PFSK-1 (cell line): ENCODE results near the gene MYCBPAP.

ENCODE experiments used
- FOXP2 ChIP-seq: optimal IDR thresholded peaks from 2 replicates; pipeline ENCODE3; 2011; ENCODE audit warnings: borderline replicate concordance, control low read depth, inconsistent platforms; ENCODE audit not compliant: insufficient read depth; ENCODE audit errors: extremely low read length, extremely low read depth
- POLR2AphosphoS5 ChIP-seq: IDR thresholded peaks from 2 replicates; pipeline ENCODE4 v1.6.1; 2012; ENCODE audit warnings: low read depth, mild to moderate bottlenecking, control low read depth, low read length, moderate library complexity
- REST ChIP-seq, 2 experiments: IDR thresholded peaks; 2 replicates each; pipeline versions ENCODE4 v1.6.1 to v1.8.0; 2011 to 2012; ENCODE audit warnings: low read depth in 2 of 2, low read length in 2 of 2, control low read depth in 1 of 2, inconsistent platforms in 1 of 2, mild to moderate bottlenecking in 1 of 2, moderate library complexity in 1 of 2; ENCODE audit not compliant: insufficient read depth in 1 of 2
- SIN3A ChIP-seq: IDR thresholded peaks from 2 replicates; pipeline ENCODE4 v1.6.1; 2012; ENCODE audit warnings: mild to moderate bottlenecking, low read length, moderate library complexity, borderline replicate concordance; ENCODE audit not compliant: insufficient read depth
- TAF1 ChIP-seq: IDR thresholded peaks from 2 replicates; pipeline ENCODE4 v1.6.1; 2012; ENCODE audit warnings: low read length, control low read depth, borderline replicate concordance; ENCODE audit not compliant: insufficient read depth

Gene MYCBPAP

GRCh38 chr17:50556803-50557202 is 48.6 kb downstream of the MYCBPAP start:
- TF ChIP-seq TAF1, result no peak
- no peak for TF ChIP-seq REST (IDR thresholded peaks at IDR 0.05; ENCODE audit: insufficient read depth in 1 of 2, low read depth in 2 of 2, low read length in 2 of 2)
- TF ChIP-seq SIN3A, result no peak
- TF ChIP-seq FOXP2, result peak; percentile 52

- TF ChIP-seq REST (IDR thresholded peaks at IDR 0.05; ENCODE audit: insufficient read depth in 1 of 2, low read depth in 2 of 2, low read length in 2 of 2), result no peak
- no peak for TF ChIP-seq SIN3A
- no peak for TF ChIP-seq FOXP2
- no peak for TF ChIP-seq POLR2AphosphoS5
- no peak for TF ChIP-seq TAF1
Measured at GRCh38 chr17:50557630-50558029, 49.4 kb downstream of the MYCBPAP start.

- TF ChIP-seq FOXP2, result no peak
- no peak for TF ChIP-seq TAF1
- TF ChIP-seq POLR2AphosphoS5, result no peak
- TF ChIP-seq SIN3A, result no peak
- TF ChIP-seq REST (IDR thresholded peaks at IDR 0.05; ENCODE audit: insufficient read depth in 1 of 2, low read depth in 2 of 2, low read length in 2 of 2), result no peak
Measured at GRCh38 chr17:50558091-50558490, 49.9 kb downstream of the MYCBPAP start.

- no peak for TF ChIP-seq REST (IDR thresholded peaks at IDR 0.05; ENCODE audit: insufficient read depth in 1 of 2, low read depth in 2 of 2, low read length in 2 of 2)
- TF ChIP-seq SIN3A, result no peak
- no peak for TF ChIP-seq TAF1
- no peak for TF ChIP-seq FOXP2
- TF ChIP-seq POLR2AphosphoS5, result no peak
Measured at GRCh38 chr17:50558581-50558940, 50.3 kb downstream of the MYCBPAP start.
